Measurements from ENCODE around the gene ARL15. TPM values are rescaled to one million over a fixed set of nuclear protein-coding genes. Genes with fewer than 3 reads are reported as not detected.
"Not testable (repeated sequence)": the region's sequence is repeated elsewhere in the genome, so short reads cannot be mapped to it uniquely, and the experiment has no call there.

ARL15 gene
- total RNA-seq, 4 donors from 2014 or later, result 10.6 to 24.0 (median 18.9) TPM

GRCh38 chr5:53873235-53873634, 437.1 kb downstream of the ARL15 start:
- no peak for ATAC-seq

GRCh38 chr5:53871775-53872174, 438.6 kb downstream of the ARL15 start:
- WGBS, 2 donors (ENCODE audit: low coverage in 1 of 2), result 71 to 100% methylated on average over 1 of the region's 2 CpGs
- TF ChIP-seq POLR2A (IDR thresholded peaks at IDR 0.05) (no peak), CTCF (IDR thresholded peaks at IDR 0.05) (no peak), POLR2AphosphoS5 (IDR thresholded peaks at IDR 0.05) (no peak), EP300 (IDR thresholded peaks at IDR 0.05) (no peak)
- Histone ChIP-seq H3K4me1 (no peaks in the 10 kb centered on the region), H3K36me3 (no peaks in the 10 kb centered on the region), H3K9me3 (no peaks in the 10 kb centered on the region), H3K4me3 (no peak overlapping the region), H3K27ac (no peak overlapping the region), H3K27me3 (no peaks in the 10 kb centered on the region)
- no peak for ATAC-seq

More at GRCh38 chr5:53873235-53873634, 437.1 kb downstream of the ARL15 start:
- Histone ChIP-seq H3K36me3 (no peaks in the 10 kb centered on the region), H3K9me3 (no peaks in the 10 kb centered on the region), H3K4me1 (no peaks in the 10 kb centered on the region), H3K4me3 (no peak overlapping the region), H3K27me3 (no peaks in the 10 kb centered on the region), H3K27ac (no peak overlapping the region)
- TF ChIP-seq CTCF (IDR thresholded peaks at IDR 0.05) (no peak), EP300 (IDR thresholded peaks at IDR 0.05) (no peak), POLR2AphosphoS5 (IDR thresholded peaks at IDR 0.05) (no peak), POLR2A (IDR thresholded peaks at IDR 0.05) (no peak)
- 80 to 89% methylated on average over 2 to 3 of the region's 3 CpGs for WGBS, 2 donors (ENCODE audit: low coverage in 1 of 2)

- Histone ChIP-seq H3K4me1 (no peaks in the 10 kb centered on the region), H3K27ac (no peak overlapping the region), H3K36me3 (no peaks in the 10 kb centered on the region), H3K27me3 (no peaks in the 10 kb centered on the region), H3K9me3 (no peaks in the 10 kb centered on the region), H3K4me3 (no peak overlapping the region)
- TF ChIP-seq POLR2AphosphoS5 (IDR thresholded peaks at IDR 0.05), result no peak
- no peak for TF ChIP-seq EP300 (IDR thresholded peaks at IDR 0.05)
- no peak for TF ChIP-seq CTCF (IDR thresholded peaks at IDR 0.05)
- TF ChIP-seq POLR2A (IDR thresholded peaks at IDR 0.05), result no peak
- 77 to 80% methylated on average over 5 of the region's 5 CpGs for WGBS, 2 donors (ENCODE audit: low coverage in 1 of 2)
- ATAC-seq, result no peak
Observed at GRCh38 chr5:53871050-53871449, 439.3 kb downstream of the ARL15 start.

- Histone ChIP-seq H3K9me3 (peaks cover 0 to 10% (median 0%) of the 10 kb centered on the region in 3 donors), H3K27ac (no peak overlapping the region), H3K36me3 (no peaks in the 10 kb centered on the region), H3K4me3 (no peak overlapping the region), H3K27me3 (no peaks in the 10 kb centered on the region), H3K4me1 (no peaks in the 10 kb centered on the region)
- no peak for ATAC-seq
- no peak for TF ChIP-seq CTCF (IDR thresholded peaks at IDR 0.05)
- WGBS, 2 donors (ENCODE audit: low coverage in 1 of 2), result 85 to 90% methylated on average over 10 to 12 of the region's 17 CpGs
Observed at GRCh38 chr5:53858700-53859456, 451.5 kb downstream of the ARL15 start.

GRCh38 chr5:53856506-53856905, 453.9 kb downstream of the ARL15 start:
- TF ChIP-seq POLR2AphosphoS5 (IDR thresholded peaks at IDR 0.05) (no peak), POLR2A (IDR thresholded peaks at IDR 0.05) (no peak), CTCF (IDR thresholded peaks at IDR 0.05) (no peak), EP300 (IDR thresholded peaks at IDR 0.05) (no peak)
- Histone ChIP-seq H3K9me3 (peaks cover 0 to 25% (median 0%) of the 10 kb centered on the region in 3 donors), H3K27ac (no peak overlapping the region), H3K4me3 (no peak overlapping the region), H3K36me3 (no peaks in the 10 kb centered on the region), H3K4me1 (no peaks in the 10 kb centered on the region), H3K27me3 (no peaks in the 10 kb centered on the region)
- ATAC-seq, result no peak
- 95 to 100% methylated on average over 2 to 3 of the region's 3 CpGs for WGBS, 2 donors (ENCODE audit: low coverage in 1 of 2)

GRCh38 chr5:53836851-53837430, 473.4 kb downstream of the ARL15 start:
- H3K4me3 ChIP-seq, ATAC-seq, H3K27me3 ChIP-seq, H3K36me3 ChIP-seq, H3K27ac ChIP-seq, H3K4me1 ChIP-seq: not testable (repeated sequence)
- 83% methylated on average over 1 of the region's 19 CpGs; no CpG with 5 or more reads in 1 of the 2 donors for WGBS, 2 donors (ENCODE audit: low coverage in 1 of 2)
- H3K9me3 ChIP-seq, result peaks cover 0 to 11% (median 0%) of the 10 kb centered on the region in 3 donors
